Liver (tissue), 3 donors: Measurements from ENCODE around the gene GNAT1.

ENCODE experiments used
- HNF4A ChIP-seq, 2 donors: conservative IDR thresholded peaks; 2 replicates each; pipeline ENCODE4 v1.6.1; 2016; ENCODE audit warnings: antibody characterized with exemption in 2 of 2, mild to moderate bottlenecking in 2 of 2
- HNF4G ChIP-seq: IDR thresholded peaks from 2 replicates; pipeline ENCODE4 v1.6.1; 2016; ENCODE audit warnings: antibody characterized with exemption
- SP1 ChIP-seq: IDR thresholded peaks from 2 replicates; pipeline ENCODE4 v1.6.1; 2018; ENCODE audit warnings: antibody characterized with exemption, mild to moderate bottlenecking
- YY1 ChIP-seq: IDR thresholded peaks from 2 replicates; pipeline ENCODE4 v1.6.1; 2016; ENCODE audit warnings: antibody characterized with exemption, mild to moderate bottlenecking
- TF ChIP-seq, protein P1 (sequence below): IDR thresholded peaks from 2 replicates; pipeline ENCODE4 v1.6.1; 2016; ENCODE audit warnings: antibody characterized with exemption, mild to moderate bottlenecking
- TF ChIP-seq, protein P2 (sequence below): fragments of 150-350 bp; IDR thresholded peaks from 2 replicates; pipeline ENCODE4 v1.5.1; 2017; ENCODE audit warnings: improper control_type of control experiment, low read depth, low read length; ENCODE audit not compliant: missing input control
- donor health status: healthy.
- donor health status: healthy.

DNA sequence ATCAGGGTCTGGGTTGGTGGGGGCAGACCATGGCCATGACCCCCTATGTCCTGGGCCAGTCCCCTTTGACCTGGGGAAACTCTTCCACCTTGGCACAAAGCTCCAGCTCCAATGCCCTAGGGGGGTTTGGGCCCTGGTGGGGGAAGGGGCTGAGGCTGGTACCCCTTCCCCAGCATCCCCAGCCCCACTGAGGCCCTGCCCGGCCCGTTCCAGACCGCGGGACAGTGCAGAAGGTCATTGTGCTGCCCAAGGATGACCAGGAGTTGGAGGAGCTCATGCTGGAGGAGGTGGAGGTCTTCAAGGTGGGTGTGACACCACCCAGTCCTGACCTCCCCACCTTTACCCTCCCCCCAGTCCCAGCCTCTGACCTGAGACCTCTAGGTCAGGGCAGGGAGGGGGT is 6.2 kb upstream of the GNAT1 start:
- TF ChIP-seq, protein P1, sequence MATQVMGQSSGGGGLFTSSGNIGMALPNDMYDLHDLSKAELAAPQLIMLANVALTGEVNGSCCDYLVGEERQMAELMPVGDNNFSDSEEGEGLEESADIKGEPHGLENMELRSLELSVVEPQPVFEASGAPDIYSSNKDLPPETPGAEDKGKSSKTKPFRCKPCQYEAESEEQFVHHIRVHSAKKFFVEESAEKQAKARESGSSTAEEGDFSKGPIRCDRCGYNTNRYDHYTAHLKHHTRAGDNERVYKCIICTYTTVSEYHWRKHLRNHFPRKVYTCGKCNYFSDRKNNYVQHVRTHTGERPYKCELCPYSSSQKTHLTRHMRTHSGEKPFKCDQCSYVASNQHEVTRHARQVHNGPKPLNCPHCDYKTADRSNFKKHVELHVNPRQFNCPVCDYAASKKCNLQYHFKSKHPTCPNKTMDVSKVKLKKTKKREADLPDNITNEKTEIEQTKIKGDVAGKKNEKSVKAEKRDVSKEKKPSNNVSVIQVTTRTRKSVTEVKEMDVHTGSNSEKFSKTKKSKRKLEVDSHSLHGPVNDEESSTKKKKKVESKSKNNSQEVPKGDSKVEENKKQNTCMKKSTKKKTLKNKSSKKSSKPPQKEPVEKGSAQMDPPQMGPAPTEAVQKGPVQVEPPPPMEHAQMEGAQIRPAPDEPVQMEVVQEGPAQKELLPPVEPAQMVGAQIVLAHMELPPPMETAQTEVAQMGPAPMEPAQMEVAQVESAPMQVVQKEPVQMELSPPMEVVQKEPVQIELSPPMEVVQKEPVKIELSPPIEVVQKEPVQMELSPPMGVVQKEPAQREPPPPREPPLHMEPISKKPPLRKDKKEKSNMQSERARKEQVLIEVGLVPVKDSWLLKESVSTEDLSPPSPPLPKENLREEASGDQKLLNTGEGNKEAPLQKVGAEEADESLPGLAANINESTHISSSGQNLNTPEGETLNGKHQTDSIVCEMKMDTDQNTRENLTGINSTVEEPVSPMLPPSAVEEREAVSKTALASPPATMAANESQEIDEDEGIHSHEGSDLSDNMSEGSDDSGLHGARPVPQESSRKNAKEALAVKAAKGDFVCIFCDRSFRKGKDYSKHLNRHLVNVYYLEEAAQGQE, result no peak
- TF ChIP-seq, protein P2, sequence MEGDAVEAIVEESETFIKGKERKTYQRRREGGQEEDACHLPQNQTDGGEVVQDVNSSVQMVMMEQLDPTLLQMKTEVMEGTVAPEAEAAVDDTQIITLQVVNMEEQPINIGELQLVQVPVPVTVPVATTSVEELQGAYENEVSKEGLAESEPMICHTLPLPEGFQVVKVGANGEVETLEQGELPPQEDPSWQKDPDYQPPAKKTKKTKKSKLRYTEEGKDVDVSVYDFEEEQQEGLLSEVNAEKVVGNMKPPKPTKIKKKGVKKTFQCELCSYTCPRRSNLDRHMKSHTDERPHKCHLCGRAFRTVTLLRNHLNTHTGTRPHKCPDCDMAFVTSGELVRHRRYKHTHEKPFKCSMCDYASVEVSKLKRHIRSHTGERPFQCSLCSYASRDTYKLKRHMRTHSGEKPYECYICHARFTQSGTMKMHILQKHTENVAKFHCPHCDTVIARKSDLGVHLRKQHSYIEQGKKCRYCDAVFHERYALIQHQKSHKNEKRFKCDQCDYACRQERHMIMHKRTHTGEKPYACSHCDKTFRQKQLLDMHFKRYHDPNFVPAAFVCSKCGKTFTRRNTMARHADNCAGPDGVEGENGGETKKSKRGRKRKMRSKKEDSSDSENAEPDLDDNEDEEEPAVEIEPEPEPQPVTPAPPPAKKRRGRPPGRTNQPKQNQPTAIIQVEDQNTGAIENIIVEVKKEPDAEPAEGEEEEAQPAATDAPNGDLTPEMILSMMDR, result no peak
- TF ChIP-seq SP1 (no peak), YY1 (no peak), HNF4A (conservative IDR thresholded peaks at IDR 0.05) (no peak), HNF4G (no peak)
